SU-DHL-6 (cell line): ENCODE measurements around the gene STXBP5L.

ENCODE experiments used
- H2AFZ ChIP-seq: fragments of 200-600 bp; sonication (generic); 2 replicates; pipeline ENCODE4 v1.6.1; 2014; ENCODE audit warnings: low read depth, mild to moderate bottlenecking, moderate library complexity, mixed read lengths, antibody characterized with exemption, low read length; ENCODE audit not compliant: severe bottlenecking
- H3F3A ChIP-seq: fragments of 200-600 bp; shearing (Covaris generic); 2 replicates; pipeline ENCODE4 v1.6.0; 2016; ENCODE audit warnings: antibody characterized with exemption, mild to moderate bottlenecking; ENCODE audit not compliant: insufficient read depth
- H3K27ac ChIP-seq: fragments of 200-600 bp; sonication (generic); 2 replicates; pipeline ENCODE4 v1.5.1; 2016; ENCODE audit warnings: low read depth, mild to moderate bottlenecking, low read length, moderate library complexity, mixed read lengths
- H3K27me3 ChIP-seq: fragments of 200-600 bp; sonication (generic), shearing (Covaris generic); 2 replicates; pipeline ENCODE4 v1.6.0; 2014; ENCODE audit warnings: mild to moderate bottlenecking, low read length
- H3K36me3 ChIP-seq: fragments of 200-600 bp; sonication (generic); 2 replicates; pipeline ENCODE4 v1.6.1; 2014; ENCODE audit warnings: mild to moderate bottlenecking, low read length, mixed read lengths
- H3K4me2 ChIP-seq: fragments of 300-600, 200-600 bp; shearing (Covaris generic), sonication (generic); 2 replicates; pipeline ENCODE4 v1.6.0; 2014; ENCODE audit warnings: low read length, low read depth, mild to moderate bottlenecking; ENCODE audit not compliant: poor library complexity, severe bottlenecking
- H3K4me3 ChIP-seq: fragments of 200-600 bp; sonication (generic); 2 replicates; pipeline ENCODE4 v1.5.1; 2014; ENCODE audit warnings: antibody characterized with exemption, low read length, mild to moderate bottlenecking, mixed read lengths; ENCODE audit not compliant: insufficient read depth, poor library complexity, severe bottlenecking
- H3K79me2 ChIP-seq: fragments of 200-600 bp; sonication (generic); 2 replicates; pipeline ENCODE4 v1.6.1; 2014; ENCODE audit warnings: mild to moderate bottlenecking, low read length, moderate library complexity; ENCODE audit not compliant: insufficient read depth
- H3K9ac ChIP-seq: fragments of 200-600 bp; sonication (generic); 2 replicates; pipeline ENCODE4 v1.7.0; 2014; ENCODE audit warnings: mild to moderate bottlenecking, low read length
- H3K9me2 ChIP-seq: fragments of 200-600 bp; sonication (generic); replicated peaks from 2 replicates; pipeline ENCODE4 v1.6.1; 2014; ENCODE audit warnings: low read length; ENCODE audit not compliant: insufficient read depth
- H3K9me3 ChIP-seq: fragments of 200-600 bp; sonication (generic); 2 replicates; pipeline ENCODE4 v1.6.1; 2014; ENCODE audit warnings: low read length, mixed read lengths; ENCODE audit not compliant: insufficient read depth
- H4K20me1 ChIP-seq: fragments of 200-600 bp; sonication (generic); 2 replicates; pipeline ENCODE4 v1.6.1; 2014; ENCODE audit warnings: low read depth, mild to moderate bottlenecking, antibody characterized with exemption, low read length, moderate library complexity, mixed read lengths
- EZH2phosphoT487 ChIP-seq: fragments of 200-600 bp; sonication (generic), shearing (Covaris generic); conservative IDR thresholded peaks from 2 replicates; pipeline ENCODE4 v1.6.1; 2018; ENCODE audit warnings: mild to moderate bottlenecking, antibody characterized with exemption, low read length, moderate library complexity, mixed read lengths
- TF ChIP-seq, protein P1 (sequence below): fragments of 200-600 bp; sonication (generic); IDR thresholded peaks from one replicate; pipeline ENCODE4 v1.5.1; 2017; ENCODE audit warnings: antibody characterized with exemption, mild to moderate bottlenecking, low read length, moderate library complexity; ENCODE audit not compliant: insufficient read depth, poor library complexity, severe bottlenecking

Gene STXBP5L

DNA sequence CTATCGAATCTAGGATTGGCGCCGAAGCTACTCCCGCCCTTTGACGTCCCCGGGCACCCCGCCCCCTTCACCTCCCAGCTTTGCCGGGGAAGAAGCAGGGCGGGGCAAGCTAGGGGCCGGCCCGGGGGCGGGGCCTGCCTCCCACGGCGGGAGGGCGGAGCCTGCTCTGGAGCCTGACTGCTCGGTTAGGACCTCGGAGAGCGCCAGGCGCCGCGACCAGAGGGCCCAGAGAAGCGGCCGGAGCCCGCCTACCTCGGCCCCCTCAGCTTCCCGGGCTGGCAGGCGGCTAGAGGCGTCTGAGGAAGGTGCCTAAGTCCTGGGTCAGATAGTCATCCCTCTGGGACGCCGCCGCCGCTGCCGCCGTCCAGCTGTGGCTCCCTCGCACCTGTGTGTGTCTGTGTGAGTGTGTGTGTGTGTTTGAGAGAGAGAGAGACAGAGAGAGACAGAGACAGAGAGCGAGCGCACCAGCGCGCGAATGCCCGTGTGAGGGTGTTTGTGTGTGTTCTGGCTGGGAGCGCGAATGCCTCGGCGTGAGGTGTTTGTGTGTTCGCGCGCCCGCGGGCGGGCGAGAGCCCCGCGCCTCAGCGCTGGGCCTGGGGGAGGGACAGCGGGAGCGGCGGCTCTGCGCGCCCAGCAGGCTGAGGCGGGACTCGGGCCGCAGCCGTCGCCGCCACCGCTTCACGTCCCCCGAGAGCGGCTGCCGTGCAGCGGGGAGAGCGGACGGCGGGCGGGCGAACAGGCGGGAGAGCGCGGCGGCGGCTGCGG lies at the start of gene STXBP5L:
STXBP5L (plus strand) TSS at position 176 of the 765 bp plus-strand sequence. CDS start 1,374 bp downstream, outside the sequence.
- Histone ChIP-seq H3K4me2 (peak within 1 kb of the TSS; percentile 62), H3K36me3 (no peaks in the 10 kb centered on the region), H3K9ac (peak within 1 kb of the TSS; percentile 50), H3K27ac (peak within 1 kb of the TSS; percentile 73), H3K4me3 (peak within 1 kb of the TSS; percentile 55), H3K9me2 (no peaks in the 10 kb centered on the region), H3K27me3 (no peaks in the 10 kb centered on the region), H3F3A (no peaks in the 10 kb centered on the region), H2AFZ (peak within 1 kb of the TSS; percentile 81), H3K79me2 (no peaks in the 10 kb centered on the region), H3K9me3 (no peaks in the 10 kb centered on the region), H4K20me1 (no peaks in the 10 kb centered on the region)
- no peak for TF ChIP-seq EZH2phosphoT487
- TF ChIP-seq, protein P1, sequence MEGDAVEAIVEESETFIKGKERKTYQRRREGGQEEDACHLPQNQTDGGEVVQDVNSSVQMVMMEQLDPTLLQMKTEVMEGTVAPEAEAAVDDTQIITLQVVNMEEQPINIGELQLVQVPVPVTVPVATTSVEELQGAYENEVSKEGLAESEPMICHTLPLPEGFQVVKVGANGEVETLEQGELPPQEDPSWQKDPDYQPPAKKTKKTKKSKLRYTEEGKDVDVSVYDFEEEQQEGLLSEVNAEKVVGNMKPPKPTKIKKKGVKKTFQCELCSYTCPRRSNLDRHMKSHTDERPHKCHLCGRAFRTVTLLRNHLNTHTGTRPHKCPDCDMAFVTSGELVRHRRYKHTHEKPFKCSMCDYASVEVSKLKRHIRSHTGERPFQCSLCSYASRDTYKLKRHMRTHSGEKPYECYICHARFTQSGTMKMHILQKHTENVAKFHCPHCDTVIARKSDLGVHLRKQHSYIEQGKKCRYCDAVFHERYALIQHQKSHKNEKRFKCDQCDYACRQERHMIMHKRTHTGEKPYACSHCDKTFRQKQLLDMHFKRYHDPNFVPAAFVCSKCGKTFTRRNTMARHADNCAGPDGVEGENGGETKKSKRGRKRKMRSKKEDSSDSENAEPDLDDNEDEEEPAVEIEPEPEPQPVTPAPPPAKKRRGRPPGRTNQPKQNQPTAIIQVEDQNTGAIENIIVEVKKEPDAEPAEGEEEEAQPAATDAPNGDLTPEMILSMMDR = no peak

DNA sequence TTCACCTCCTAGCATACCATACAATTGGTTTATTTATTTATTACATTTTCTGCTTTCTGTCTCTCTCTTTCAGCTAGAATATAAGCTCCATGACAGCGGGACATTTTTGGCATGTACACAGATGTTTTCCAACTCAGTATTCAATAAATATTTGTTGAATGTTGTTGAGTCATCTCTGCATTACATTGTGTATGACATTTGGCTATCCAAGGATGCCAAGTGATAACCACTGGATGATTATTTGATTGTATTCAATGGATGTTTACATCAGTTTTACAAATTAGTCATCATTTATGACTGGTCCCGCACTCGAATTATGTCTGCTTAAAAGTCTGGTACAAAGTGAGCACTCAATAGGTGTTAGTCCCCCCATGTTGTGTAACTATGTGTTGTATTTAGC lies 49.5 kb upstream of the STXBP5L start:
- H3K27ac ChIP-seq = no peak overlapping the region
- H3K27me3 ChIP-seq = no peaks in the 10 kb centered on the region
- no peaks in the 10 kb centered on the region for H3K79me2 ChIP-seq
- H3F3A ChIP-seq = no peaks in the 10 kb centered on the region
- no peak overlapping the region for H2AFZ ChIP-seq
- H3K36me3 ChIP-seq = no peaks in the 10 kb centered on the region
- no peaks in the 10 kb centered on the region for H3K9me3 ChIP-seq
- no peak overlapping the region for H3K4me3 ChIP-seq
- no peaks in the 10 kb centered on the region for H4K20me1 ChIP-seq
- TF ChIP-seq, protein P1 = no peak
- TF ChIP-seq EZH2phosphoT487 = no peak
- H3K9me2 ChIP-seq = no peaks in the 10 kb centered on the region
- no peak overlapping the region for H3K9ac ChIP-seq
- no peak overlapping the region for H3K4me2 ChIP-seq

DNA sequence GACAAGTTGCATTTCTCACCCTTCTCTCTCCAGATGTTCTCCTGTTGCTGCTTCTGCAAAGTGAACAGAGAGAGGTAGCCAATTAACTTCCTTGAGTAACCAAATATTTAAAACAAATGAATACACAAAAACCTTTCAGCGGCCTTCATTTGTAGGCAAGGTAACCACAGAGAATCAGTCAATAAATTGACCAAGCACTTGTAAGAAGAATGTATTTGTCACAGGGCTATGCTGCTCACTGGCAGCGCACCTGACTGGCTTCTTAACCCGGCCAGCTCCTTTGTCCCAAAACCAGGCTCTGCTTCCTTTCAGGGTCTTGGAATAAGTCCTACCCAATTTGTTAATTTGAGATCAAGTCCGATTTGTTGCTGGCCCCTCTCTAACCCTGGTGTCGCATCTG lies 43.5 kb upstream of the STXBP5L start:
- TF ChIP-seq EZH2phosphoT487 = no peak
- TF ChIP-seq, protein P1 = no peak
- Histone ChIP-seq H3K9me2 (no peaks in the 10 kb centered on the region), H3K4me3 (no peak overlapping the region), H3K27ac (no peak overlapping the region), H2AFZ (no peak overlapping the region), H3K36me3 (no peaks in the 10 kb centered on the region), H3K79me2 (no peaks in the 10 kb centered on the region), H3K9me3 (no peaks in the 10 kb centered on the region), H3F3A (no peaks in the 10 kb centered on the region), H3K27me3 (no peaks in the 10 kb centered on the region), H3K4me2 (no peak overlapping the region), H3K9ac (no peak overlapping the region), H4K20me1 (no peaks in the 10 kb centered on the region)
